ENCODE results near the gene PID1. TPM values are rescaled to one million over a fixed set of nuclear protein-coding genes. Genes with fewer than 3 reads are reported as not detected.

The PID1 gene
- polyA plus RNA-seq, 1 of the 3 experiments (the other 2 are of a cell fraction): 0.16 TPM

DNA sequence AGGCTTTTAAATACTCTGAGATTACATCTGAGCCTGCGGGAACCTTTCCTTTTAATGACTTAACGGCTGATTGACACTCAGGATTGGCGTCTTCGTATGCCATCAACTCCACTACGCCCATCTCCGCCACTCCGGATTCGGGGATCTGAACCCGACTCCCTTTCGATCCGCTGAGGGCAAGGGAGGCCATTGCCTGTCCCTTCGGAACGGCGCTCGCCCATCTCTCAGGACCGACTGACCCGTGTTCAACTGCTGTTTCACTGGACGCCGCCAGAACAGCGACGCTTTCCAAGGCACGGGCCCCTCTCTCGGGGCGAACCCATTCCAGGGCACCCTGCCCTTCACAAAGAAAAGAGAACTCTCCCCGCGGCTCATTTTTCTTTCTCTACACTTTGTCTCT is 90.4 kb downstream of the PID1 start (continued):
- TF ChIP-seq, protein P1, sequence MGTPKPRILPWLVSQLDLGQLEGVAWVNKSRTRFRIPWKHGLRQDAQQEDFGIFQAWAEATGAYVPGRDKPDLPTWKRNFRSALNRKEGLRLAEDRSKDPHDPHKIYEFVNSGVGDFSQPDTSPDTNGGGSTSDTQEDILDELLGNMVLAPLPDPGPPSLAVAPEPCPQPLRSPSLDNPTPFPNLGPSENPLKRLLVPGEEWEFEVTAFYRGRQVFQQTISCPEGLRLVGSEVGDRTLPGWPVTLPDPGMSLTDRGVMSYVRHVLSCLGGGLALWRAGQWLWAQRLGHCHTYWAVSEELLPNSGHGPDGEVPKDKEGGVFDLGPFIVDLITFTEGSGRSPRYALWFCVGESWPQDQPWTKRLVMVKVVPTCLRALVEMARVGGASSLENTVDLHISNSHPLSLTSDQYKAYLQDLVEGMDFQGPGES (IDR thresholded peaks at IDR 0.05; ENCODE audit: low read depth, low read length): no peak

DNA sequence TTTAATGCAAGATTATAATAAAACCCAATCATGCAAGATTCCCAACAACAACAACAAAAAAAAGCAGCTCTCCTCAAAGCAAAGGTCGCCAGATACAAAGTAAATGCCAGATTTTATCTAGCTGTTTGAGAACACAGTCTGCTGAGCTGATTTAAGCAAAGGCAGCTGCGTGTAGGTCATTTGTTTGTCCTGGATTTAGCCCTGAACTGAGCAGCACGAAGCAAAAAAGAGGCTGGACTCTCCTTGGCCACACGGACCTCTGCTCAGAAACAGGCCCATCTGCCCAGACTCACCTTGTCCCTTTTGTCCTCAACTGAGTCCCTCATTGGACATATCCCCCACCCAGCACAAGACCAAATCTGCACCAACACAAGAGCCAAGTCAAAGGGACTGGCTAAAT is 91.5 kb downstream of the PID1 start:
- H3K36me3 ChIP-seq (replicated peaks in 1 of 2; ENCODE audit: control insufficient read depth in 1 of 2, insufficient read depth in 2 of 2, low read length in 1 of 2): no peaks in the 10 kb centered on the region
- no peaks in the 10 kb centered on the region for H3K9me2 ChIP-seq
- no peaks in the 10 kb centered on the region for H4K20me1 ChIP-seq (ENCODE audit: insufficient read depth)
- peak overlapping the region in 1 of 2 experiments; percentile 32; a peak in 1 of 4 replicates for H3K27ac ChIP-seq (ENCODE audit: low read depth in 2 of 2, low read length in 1 of 2)
- peaks cover 0 to 13% of the 10 kb centered on the region in 2 experiments; a peak in 2 of 4 replicates for H3K4me1 ChIP-seq (ENCODE audit: control insufficient read depth in 1 of 2, insufficient read depth in 2 of 2, low read depth in 1 of 2, low read length in 1 of 2)
- H3K4me2 ChIP-seq: no peak overlapping the region
- TF ChIP-seq RXRA (IDR thresholded peaks at IDR 0.05; ENCODE audit: borderline replicate concordance, low read depth): no peak
- peak; percentile 80 for TF ChIP-seq GATA2 (CRISPR knock-in tag; IDR thresholded peaks at IDR 0.05)
- peak in 1 of 2 experiments; percentile 14; a peak in 1 of 4 replicates for TF ChIP-seq EP300 (IDR thresholded peaks at IDR 0.05; ENCODE audit: borderline replicate concordance in 1 of 2, low read depth in 1 of 2, low read length in 1 of 2)
- TF ChIP-seq MXI1 (IDR thresholded peaks at IDR 0.05; ENCODE audit: low read depth, low read length): no peak
- no peaks in the 10 kb centered on the region for H3F3A ChIP-seq (replicated peaks; ENCODE audit: insufficient read depth)
- no peaks in the 10 kb centered on the region for H3K9me3 ChIP-seq
- WGBS (ENCODE audit: low lambda C conversion rate): 2% methylated on average over 4 of the region's 4 CpGs
- peak; percentile 17 for DNase-seq
- H3K4me3 ChIP-seq (ENCODE audit: low read depth in 2 of 2, low read length in 1 of 2): no peak overlapping the region
- no peak overlapping the region for H3K9ac ChIP-seq
- ChIA-PET POLR2A (no interaction called here), CTCF (no interaction called here)
- no peak overlapping the region for H2AFZ ChIP-seq (ENCODE audit: low read depth)
- no peaks in the 10 kb centered on the region for H3K27me3 ChIP-seq (ENCODE audit: insufficient read depth)
- H3K79me2 ChIP-seq (ENCODE audit: insufficient read depth): no peaks in the 10 kb centered on the region

DNA sequence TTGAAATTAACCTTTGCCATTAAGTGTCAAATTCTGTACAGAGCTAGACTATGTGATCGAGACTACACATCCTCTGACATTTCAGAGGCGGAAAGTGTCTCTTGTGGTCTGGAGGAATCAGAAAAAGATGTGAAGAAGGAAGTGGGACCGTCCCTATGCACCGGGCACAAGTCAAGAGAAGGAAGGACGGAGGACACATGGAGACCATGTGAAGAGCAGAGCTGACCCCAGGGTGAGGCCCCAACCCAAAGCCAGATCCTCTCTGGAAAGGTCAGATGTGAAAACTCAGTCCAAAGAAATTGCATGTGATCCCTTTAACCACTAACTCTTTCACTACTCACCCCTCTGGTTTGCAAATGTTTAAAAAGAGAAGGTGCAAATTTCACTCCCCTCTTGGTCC is 92.4 kb downstream of the PID1 start:
- TF ChIP-seq RXRA (IDR thresholded peaks at IDR 0.05; ENCODE audit: borderline replicate concordance, low read depth): no peak
- Histone ChIP-seq H3K4me3 (ENCODE audit: low read depth in 2 of 2, low read length in 1 of 2) (no peak overlapping the region), H3K36me3 (replicated peaks in 1 of 2; ENCODE audit: control insufficient read depth in 1 of 2, insufficient read depth in 2 of 2, low read length in 1 of 2) (no peaks in the 10 kb centered on the region), H3K4me1 (ENCODE audit: control insufficient read depth in 1 of 2, insufficient read depth in 2 of 2, low read depth in 1 of 2, low read length in 1 of 2) (peaks cover 0 to 13% of the 10 kb centered on the region in 2 experiments; a peak in 2 of 4 replicates), H2AFZ (ENCODE audit: low read depth) (no peak overlapping the region), H3F3A (replicated peaks; ENCODE audit: insufficient read depth) (no peaks in the 10 kb centered on the region), H3K4me2 (no peak overlapping the region), H3K27ac (ENCODE audit: low read depth in 2 of 2, low read length in 1 of 2) (no peak overlapping the region), H3K79me2 (ENCODE audit: insufficient read depth) (no peaks in the 10 kb centered on the region), H3K9me3 (no peaks in the 10 kb centered on the region), H3K27me3 (ENCODE audit: insufficient read depth) (no peaks in the 10 kb centered on the region), H3K9ac (no peak overlapping the region), H3K9me2 (no peaks in the 10 kb centered on the region), H4K20me1 (ENCODE audit: insufficient read depth) (no peaks in the 10 kb centered on the region)
- ChIA-PET CTCF (interaction anchor here (0.7 kb wide), 1 partner anchor 45 kb away, joined by 3 read pairs; no protein-coding TSS in a partner anchor), POLR2A (no interaction called here)
- 29% methylated on average over 5 of the region's 5 CpGs for WGBS (ENCODE audit: low lambda C conversion rate)
- DNase-seq: no peak

DNA sequence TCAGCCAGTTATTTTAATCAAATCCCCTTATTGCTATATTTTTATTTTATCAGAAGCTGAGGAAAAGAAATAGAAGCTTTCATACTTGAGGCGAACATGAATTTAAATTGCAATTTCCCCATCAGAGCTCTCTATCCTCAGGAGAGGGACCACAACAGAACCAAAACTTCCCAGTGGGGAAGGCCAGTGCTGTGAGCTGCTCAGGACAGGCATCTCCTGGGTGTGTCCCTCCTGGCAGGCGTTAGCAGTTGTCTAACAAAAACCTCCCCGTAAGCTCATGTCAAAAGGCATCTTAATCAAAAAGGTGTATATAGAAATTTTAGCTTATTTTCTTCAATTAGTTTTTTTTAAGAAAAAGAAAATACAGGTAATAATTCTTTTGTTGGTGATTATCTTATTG is 93.0 kb downstream of the PID1 start:
- no peak overlapping the region for H3K4me2 ChIP-seq
- H3K9me3 ChIP-seq: no peaks in the 10 kb centered on the region
- no peak overlapping the region for H3K27ac ChIP-seq (ENCODE audit: low read depth in 2 of 2, low read length in 1 of 2)
- no peaks in the 10 kb centered on the region for H3K36me3 ChIP-seq (replicated peaks in 1 of 2; ENCODE audit: control insufficient read depth in 1 of 2, insufficient read depth in 2 of 2, low read length in 1 of 2)
- no peaks in the 10 kb centered on the region for H4K20me1 ChIP-seq (ENCODE audit: insufficient read depth)
- H3K9ac ChIP-seq: no peak overlapping the region
- peaks cover 0 to 13% of the 10 kb centered on the region in 2 experiments; a peak in 2 of 4 replicates for H3K4me1 ChIP-seq (ENCODE audit: control insufficient read depth in 1 of 2, insufficient read depth in 2 of 2, low read depth in 1 of 2, low read length in 1 of 2)
- no peaks in the 10 kb centered on the region for H3K79me2 ChIP-seq (ENCODE audit: insufficient read depth)
- no peak for DNase-seq
- ChIA-PET CTCF (interaction anchor here (0.7 kb wide), 1 partner anchor 44 kb away, joined by 3 read pairs; no protein-coding TSS in a partner anchor), POLR2A (no interaction called here)
- TF ChIP-seq RXRA (IDR thresholded peaks at IDR 0.05; ENCODE audit: borderline replicate concordance, low read depth) (no peak), GABPA (IDR thresholded peaks at IDR 0.05; ENCODE audit: low read depth) (no peak)
- TF ChIP-seq, protein P2, sequence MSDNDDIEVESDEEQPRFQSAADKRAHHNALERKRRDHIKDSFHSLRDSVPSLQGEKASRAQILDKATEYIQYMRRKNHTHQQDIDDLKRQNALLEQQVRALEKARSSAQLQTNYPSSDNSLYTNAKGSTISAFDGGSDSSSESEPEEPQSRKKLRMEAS (IDR thresholded peaks at IDR 0.05; ENCODE audit: low read depth): no peak
- H3K9me2 ChIP-seq: no peaks in the 10 kb centered on the region
- H2AFZ ChIP-seq (ENCODE audit: low read depth): no peak overlapping the region
- WGBS (ENCODE audit: low lambda C conversion rate): 61% methylated on average over 3 of the region's 3 CpGs
- no peak overlapping the region for H3K4me3 ChIP-seq (ENCODE audit: low read depth in 2 of 2, low read length in 1 of 2)
- H3F3A ChIP-seq (replicated peaks; ENCODE audit: insufficient read depth): no peaks in the 10 kb centered on the region
- H3K27me3 ChIP-seq (ENCODE audit: insufficient read depth): no peaks in the 10 kb centered on the region
